Activated T-helper 1 cell treated with anti-CD3 and anti-CD28 coated beads, Interleukin-2, amount 50 U/mL, for 16 hours (primary cell): ENCODE results near the gene CHRNA5.
"Not testable (repeated sequence)": the region's sequence is repeated elsewhere in the genome, so short reads cannot be mapped to it uniquely, and the experiment has no call there.

Experiments
- DNase-seq, 2 donors: peaks; one replicate each; pipeline ENCODE4 v3.0.0-alpha.2; 2020; ENCODE audit warnings: low read depth in 1 of 2, low spot score in 1 of 2

Gene CHRNA5

DNA sequence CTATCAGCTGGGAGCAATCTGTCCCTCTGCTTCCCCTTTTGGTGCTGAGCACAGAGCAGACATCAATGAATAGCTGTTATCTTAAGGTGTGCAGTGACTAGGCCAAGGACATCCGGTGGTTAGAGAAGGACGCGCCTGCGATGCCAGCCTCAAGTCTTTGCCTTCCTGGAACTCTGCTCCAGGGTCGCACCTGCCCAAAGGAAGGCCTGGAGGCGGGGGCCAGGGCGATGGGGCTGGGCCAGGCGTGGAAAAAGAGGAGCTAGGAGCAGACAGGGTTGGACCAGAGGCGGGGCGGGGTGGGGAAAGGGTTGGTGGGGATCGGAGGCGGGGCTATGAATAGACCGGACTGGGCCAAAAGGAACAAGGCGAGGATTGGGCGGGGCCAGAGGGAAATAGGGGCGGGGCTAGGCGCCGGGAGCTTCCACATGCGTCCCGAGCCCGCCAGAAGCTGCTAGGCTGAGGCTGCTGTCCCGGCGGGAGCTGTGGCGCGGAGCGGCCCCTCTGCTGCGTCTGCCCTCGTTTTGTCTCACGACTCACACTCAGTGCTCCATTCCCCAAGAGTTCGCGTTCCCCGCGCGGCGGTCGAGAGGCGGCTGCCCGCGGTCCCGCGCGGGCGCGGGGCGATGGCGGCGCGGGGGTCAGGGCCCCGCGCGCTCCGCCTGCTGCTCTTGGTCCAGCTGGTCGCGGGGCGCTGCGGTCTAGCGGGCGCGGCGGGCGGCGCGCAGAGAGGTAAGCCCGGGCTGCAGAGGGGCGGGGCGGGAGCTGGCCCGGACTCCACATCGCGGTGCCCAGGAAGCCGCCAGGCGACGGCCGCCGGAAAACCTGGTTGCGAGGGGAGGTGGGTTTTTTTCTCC is at the start of gene CHRNA5:
TSS of gene CHRNA5 (plus strand) at position 424 of the 854 bp plus-strand sequence. CDS start at position 624, 200 bp downstream.
- DNase-seq, result peak; percentile 20 to 45

DNA sequence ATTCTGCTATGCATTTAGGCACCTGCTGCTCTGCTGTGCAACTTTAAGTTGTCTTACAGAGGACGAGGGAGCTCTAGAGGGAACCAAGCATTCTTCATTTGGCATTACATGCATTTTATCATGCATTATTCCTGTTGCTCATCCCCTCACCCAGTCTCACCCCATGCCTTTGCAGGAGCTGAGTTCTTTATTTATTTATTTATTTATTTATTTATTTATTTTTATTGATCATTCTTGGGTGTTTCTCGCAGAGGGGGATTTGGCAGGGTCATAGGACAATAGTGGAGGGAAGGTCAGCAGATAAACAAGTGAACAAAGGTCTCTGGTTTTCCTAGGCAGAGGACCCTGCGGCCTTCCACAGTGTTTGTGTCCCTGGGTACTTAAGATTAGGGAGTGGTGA is 45.3 kb upstream of the CHRNA5 start:
- not testable (repeated sequence) for DNase-seq

DNA sequence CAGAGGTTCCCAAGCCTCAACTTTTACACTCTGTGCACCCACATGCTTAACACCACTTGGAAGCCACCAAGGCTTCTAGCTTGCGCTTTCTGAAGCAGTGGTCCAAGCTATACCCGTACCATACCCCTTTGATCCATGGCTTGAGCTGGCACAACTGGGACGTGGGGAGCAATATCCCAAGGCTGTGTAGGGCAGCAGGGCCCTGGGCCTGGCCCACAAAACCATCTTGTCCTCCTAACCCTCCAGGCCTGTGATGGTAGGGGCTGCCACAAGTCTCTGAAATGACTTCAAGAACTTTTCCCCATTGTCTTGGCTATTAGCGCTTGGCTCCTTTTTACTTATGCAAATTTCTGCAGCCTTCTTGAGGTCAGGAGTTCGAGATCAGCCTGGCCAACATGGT is 41.1 kb upstream of the CHRNA5 start:
- DNase-seq, result no peak

DNA sequence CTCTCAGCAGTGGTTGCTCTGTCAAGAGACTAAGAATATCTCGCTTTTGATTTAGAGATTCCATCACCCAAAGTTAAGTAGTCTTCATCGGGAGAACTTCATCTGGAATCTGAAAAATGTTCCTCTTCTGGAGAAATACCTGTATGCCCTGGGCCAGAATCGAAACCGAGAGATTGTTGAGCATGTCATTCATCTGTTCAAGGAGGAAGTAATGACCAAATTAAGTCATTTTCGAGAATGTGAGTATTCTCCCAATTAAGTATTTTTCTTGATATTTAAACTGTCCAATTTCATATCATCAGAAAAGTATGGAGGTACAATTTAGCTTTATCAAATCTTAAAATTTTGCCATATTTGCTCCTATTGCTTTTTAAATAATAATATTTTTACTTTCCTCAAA is 38.0 kb upstream of the CHRNA5 start:
- DNase-seq, result no peak

DNA sequence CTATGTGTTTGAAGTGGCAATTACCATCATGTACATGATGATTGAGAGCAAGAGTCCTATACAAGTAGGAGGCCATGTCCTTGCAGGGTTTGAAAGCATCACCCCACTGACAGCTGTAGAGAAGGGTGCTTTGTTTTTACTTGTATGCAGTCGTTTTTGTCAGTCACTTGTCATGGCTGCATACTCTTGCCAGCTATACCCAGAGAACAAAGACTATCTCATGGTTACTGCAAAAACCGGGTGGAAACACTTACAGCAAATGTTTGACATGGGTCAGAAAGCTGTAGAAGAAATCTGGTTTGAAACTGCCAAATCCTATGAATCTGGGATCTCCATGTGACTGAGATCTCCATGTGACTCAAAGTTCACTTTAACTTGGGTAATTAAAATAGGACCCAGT is 32.0 kb upstream of the CHRNA5 start:
- no peak for DNase-seq

DNA sequence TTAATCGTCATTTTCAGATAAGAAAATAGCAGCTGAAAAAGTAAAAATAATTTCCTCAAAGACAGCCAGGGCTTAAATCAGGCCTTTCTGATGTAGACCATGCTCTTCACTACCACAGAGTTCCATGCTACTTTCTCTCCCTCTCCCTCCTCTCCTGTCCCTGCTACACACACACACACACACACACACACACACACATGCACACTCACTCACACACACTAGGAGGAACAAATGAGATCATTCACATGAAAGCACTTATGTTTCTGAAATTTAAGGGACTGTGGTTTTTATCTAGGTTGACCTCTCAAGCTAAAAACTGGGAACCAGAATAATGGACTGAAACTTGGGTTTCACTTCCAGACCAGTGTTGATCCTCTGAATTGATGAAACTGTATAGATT is 29.2 kb upstream of the CHRNA5 start:
- no peak for DNase-seq

DNA sequence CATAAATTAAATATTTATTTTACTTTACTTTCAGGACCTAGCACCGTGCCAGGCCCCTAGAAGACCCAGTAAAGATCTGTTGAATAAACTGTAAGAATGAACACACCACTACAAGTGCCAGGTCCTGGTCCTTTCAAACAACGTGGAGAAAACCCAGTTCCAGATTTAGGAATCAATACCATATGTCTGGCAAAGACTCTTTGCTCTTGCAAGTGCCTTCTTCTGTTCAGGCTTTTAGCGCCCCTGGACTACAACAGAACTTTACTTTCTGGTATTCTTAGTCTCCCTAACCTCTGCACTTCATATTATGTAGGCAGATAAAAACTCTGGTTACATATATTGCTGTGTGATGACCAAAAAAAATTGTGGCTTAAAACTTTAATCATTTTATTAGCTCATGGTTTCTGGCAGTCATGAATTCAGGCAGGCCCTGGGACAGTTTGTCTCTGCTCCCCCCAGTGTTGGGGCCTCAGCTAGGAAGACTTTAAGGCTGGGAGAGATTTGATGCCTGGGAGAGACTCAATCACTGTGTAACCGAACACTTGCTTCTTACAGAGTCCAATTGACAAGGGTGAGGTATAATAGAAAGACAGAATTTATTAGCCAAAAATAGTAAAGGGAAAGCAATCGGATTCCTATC is 27.9 kb upstream of the CHRNA5 start:
- DNase-seq, result no peak

DNA sequence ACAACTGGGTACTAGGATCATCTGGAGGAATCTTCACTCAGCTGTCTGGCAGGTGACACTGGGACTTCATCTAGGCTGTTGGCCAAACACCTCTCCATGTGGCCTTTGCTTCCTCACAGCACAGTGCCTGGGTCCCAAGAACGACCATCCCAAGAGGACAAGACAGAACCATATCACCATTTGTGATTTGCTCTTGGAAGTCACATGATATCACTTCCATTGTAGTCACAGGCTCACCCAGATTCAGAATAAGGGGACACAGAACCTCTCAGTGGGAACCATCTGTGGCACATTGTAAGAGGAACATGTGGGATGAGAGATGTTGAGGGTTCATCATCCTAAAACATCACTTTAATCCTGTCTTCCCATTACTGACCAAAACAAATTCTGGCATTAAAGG is 27.0 kb upstream of the CHRNA5 start:
- no peak for DNase-seq

DNA sequence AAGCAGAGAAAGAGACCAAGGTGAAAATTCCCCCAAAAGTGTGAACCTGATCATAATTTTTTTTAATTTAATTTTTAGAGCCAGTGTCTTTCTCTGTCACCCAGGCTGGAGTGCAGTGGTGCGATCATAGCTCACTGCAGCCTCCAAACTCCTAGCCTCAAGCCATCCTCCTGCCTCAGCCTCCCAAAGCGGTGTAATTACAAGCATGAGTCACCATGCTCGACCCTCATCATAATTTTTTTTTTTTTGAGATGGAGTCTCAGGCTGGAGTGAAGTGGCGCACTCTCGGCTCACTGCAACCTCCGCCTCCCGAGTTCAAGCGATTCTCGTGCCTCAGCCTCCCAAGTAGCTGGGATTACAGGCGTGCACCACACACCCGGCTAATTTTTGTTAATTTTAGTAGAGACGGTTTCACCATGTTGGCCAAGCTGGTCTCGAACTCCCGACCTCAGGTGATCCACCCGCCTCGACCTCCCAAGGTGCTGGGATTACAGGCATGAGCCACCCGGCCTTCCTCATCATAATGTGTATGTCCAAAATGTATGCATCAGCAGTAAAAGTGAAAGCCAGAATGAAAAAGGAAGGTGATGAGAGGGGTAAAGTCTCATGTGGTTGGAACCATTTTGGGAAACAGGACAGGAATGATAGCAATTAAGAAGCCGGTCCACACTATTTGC is 25.7 kb upstream of the CHRNA5 start:
- DNase-seq, result not testable (repeated sequence)

DNA sequence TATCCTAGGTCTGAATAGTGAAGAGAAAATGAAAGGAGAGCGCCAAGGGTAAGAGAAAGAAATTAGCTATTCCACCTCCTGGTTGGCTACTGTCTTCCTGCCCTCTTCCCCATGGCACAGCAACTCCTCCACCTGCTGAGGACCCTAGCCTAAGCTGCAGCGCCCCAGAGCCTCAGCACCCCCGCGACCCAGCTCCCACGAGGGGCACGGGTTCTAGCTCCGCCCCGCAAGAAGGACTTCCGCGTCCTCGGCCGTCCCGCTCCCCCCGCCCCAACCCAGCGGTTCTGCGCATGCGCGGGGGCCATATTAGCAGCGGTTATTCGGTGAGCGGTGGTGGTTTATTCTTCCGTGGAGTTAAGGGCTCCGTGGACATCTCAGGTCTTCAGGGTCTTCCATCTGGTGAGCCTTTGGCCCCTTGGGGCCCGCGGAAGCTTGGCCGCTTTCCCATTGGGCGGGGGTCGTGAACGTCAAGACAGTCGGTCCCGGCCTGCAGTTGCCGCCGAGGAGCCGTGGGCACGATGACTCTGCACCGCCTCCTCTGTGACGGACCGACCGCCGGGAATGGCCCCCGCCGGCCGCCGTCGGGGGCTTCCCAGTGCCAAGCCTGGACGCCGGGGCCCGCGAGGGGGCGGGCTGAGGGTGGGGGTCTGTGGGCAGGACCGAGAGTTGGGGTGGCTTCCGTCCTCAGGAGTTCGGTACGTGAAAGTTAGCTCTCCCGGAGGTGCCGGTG is 25.0 kb upstream of the CHRNA5 start, which contains the start of gene PSMA4:
TSS of gene PSMA4 (plus strand) at position 304 of the 730 bp plus-strand sequence. CDS start 1,484 bp downstream, outside the sequence.
- DNase-seq, result peak; percentile 90 to 92

DNA sequence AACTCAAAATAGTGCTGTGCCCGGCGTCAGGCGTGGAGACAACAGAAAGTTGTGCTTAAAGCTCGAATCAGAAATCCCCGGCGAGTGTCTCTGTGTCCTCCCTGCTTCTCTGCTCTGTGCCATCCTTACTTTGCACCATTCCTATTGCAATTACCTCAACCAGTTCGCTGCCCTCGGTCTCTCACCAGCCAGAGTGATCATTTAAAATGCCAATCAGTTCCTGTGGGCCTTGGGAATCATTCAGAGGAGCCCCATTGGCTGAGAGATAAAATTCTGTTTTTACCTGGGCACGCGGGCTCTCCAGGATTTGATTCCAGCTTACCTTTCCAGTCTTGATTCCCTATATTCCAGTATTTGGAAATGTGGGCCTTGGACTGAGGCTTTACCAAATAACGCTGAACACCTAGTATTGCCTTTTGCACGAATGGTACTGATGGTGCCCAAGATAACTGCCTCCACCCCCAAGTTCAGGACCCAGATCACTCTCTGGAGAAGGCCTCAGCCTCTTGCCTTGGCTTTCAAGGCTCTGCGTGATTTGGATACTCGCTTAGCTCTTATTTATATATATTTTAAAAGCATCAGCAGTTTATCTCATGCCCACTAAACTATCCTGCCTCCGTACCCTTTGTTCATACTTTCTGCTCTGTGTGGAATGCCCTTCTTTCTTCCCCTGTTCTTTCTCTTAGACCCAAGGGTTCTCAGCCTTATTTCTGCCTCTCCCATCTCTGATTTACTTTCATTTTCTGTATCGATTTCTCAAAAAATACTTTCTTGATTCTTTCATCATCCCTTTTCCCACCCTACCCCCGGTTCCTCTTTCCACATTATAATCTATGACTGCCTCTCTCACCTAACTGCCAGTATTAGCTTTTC is 24.2 kb upstream of the CHRNA5 start:
- no peak for DNase-seq

DNA sequence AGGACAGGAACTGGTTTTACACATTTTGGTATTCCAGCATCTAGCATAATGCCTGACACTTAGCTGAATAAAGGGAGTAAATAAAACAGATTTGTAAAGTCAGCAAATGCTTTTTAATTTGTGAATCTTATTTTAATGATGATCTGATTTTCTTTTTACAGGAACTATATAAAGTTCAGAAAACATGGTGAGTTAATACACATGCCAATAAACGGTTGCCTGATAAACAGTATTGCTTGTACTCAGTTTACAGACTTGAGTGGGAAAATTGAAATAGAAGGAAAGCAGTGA is 23.6 kb upstream of the CHRNA5 start:
- DNase-seq, result no peak

DNA sequence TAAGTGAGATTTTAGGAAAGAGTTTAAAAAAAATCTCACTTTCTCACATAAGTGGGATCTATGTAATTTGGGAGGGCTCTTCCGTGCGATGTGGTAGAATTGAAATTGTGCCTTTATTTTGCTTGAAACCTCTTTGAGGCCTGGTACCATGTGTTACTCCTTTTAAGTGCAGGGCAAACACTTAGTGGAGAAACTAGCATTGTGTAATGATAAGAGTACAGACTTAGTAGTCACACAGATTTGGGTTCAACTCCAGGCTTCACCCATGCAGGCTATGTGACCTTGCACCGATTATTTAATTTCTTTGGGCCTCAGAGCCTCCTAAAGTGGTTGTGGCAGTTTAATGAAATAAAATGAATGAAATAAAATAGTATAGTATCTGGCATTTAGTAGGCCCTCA is 22.7 kb upstream of the CHRNA5 start:
- DNase-seq, result no peak

DNA sequence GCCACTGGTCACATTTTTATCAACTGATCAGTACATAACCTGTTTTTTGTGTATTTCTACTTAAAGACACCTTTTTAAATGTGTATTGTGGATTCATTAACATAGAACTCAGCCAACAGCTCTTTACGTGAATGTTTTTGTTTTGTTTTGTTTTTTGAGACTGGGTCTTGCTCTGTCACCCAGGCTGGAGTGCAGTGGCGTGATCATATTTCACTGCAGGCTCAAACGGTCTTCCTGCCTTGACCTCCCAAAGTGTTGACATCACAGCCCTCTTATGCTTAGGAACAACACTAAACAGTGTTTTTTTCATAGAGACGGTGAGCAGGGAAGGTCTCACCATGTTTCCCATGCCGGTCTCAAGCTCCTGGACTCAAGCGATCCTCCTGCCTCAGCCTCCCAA is 15.1 kb upstream of the CHRNA5 start:
- DNase-seq, result no peak

DNA sequence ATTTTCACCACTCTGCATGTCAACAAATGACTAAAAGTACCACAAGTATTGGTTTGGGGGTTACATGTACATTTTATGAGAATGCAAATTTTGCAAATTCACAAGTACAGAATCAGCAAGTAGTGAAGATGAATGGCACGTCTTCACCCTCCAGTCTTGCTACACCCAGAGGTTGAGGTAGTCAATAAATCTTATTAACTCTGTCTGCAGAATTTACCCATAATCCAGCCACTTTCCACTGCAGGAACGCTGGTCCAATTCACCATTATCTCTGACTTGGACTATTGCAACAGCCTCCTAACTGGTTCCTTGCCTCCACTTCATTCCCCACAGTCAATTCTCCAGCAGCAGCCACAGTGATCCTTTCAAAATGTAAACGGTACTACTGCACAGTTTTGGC is 14.5 kb upstream of the CHRNA5 start:
- DNase-seq, result no peak

DNA sequence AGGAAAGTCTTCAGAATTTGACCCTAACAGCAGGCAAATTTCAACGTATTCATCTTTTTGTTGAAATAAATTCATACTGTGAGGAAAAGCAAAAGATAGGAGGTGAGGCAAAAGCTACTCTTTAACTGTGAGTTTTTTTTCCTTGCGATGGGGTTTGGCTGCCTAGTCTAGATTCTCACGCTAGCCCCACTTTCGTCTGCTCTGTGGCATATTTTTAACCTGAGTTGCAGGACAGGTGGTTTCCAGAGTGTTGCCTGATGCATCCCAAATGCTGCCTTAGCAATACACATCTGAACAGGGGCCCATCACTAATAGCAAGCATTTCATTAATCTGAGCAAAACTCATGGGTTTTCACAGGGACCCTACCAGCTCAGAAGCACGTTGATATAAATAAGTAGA is 13.4 kb upstream of the CHRNA5 start:
- no peak for DNase-seq

DNA sequence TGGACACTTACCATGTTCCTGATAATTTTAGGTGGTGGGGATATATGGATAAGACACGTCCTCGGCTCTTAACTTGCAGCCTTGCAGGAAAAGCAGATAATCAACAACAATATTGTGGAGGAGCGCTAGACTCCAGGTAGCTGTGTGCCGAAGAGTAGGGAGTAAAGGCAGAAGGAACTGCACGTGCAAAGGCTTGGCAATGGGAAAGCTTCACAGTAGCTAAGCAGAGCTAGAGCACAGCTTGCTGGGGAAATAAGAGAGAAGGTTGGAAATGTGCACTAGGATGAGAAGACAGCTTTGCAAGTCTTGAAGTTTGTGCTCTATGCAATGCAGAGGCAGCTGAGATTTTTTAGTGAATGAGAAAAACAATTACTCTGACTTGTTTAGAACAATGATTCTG is 12.7 kb upstream of the CHRNA5 start:
- no peak for DNase-seq

DNA sequence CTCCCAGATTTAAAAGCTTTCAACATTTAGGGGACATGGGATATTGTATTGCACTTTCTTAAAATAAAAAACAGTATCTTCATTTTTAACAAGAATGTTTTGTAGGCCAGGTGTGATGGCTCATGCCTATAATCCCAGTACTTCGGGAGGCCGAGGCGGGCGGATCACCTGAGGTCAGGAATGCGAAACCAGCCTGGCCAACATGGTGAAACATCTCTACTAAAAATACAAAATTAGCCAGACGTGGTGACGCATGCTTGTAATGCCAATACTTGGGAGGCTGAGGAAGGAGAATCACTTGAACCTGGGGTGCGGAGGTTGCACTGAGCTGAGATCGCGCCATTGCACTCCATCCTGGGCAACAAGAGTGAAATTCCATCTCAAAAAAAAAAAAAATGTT is 5.1 kb upstream of the CHRNA5 start:
- not testable (repeated sequence) for DNase-seq

DNA sequence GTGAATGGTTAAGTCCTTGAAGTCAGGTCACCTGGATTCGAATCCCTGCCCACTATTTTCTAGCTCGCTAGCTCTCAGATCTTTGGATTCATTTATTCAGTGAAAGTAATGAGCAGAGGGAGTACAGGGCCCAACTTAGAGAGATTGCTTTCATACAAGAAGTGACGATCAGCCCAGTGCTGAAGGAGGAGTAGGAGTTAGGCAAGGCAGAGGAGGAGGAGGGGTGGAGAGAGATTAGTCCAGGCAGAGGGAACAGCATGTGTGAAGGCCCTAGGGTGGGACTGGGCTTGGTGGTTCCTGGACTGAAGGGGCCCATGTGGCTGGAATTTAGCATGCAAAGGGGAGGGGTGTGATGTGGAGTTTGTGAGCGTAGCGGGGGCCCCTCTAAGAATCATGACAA is 3.8 kb upstream of the CHRNA5 start:
- no peak for DNase-seq

DNA sequence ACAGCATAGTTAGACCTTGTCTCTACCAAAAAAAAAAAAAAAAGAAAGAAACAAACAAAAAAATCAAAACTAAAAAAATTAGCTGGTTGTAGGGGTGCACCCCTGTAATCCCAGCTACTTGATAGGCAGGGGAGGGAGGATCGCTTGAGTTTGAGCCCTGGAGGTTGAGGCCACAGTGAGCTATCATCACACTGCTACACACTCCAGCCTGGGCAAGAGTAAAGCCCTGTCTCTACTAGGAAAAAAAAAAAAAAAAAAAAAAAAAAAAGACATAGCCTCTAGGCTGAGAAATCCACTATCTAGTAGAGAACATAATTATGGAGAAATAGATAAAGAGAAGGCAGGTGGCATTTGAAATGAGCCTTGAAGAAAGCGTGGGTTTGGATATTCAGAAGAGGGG is 2.2 kb upstream of the CHRNA5 start:
- DNase-seq, result no peak

DNA sequence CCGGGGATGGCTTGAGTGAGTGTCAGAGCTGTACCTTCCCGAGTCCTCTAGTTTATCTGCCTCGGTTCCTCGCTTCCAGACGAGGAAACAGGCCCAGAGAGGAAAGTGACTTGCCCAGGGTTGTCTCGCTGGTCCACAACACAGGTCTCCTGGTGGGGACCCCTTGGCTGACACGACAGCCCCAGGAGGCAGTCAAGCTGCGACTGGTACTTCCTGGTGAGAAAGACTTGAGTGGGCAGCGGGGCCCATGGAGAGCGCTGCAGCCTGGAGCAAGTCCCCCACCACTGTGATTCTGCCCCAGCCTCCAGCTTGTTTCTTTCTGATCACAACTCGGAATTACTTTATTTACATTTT is 600 bp upstream of the CHRNA5 start:
- no peak for DNase-seq
